Activated T-cell treated with anti-CD3 and anti-CD28 coated beads, Interleukin-2, amount 50 U/mL, for 4 hours (primary cell): ENCODE results near the gene CDKAL1. TPM values are rescaled to one million over a fixed set of nuclear protein-coding genes. Genes with fewer than 3 reads are reported as not detected.
"Not testable (repeated sequence)": the region's sequence is repeated elsewhere in the genome, so short reads cannot be mapped to it uniquely, and the experiment has no call there.

Experiments
- ATAC-seq, 2 donors: fragments of 200-7000 bp; cut with Tn5 transposase; one replicate each; pipeline ENCODE4 v1.10.0; 2021
- DNase-seq: peaks from one replicate; pipeline ENCODE4 v3.0.0-alpha.2; 2020
- H3K27me3 Mint-ChIP-seq: one replicate; pipeline ENCODE4 v1.8.0; 2021; ENCODE audit warnings: low read depth, mixed read lengths
- H3K36me3 Mint-ChIP-seq: one replicate; pipeline ENCODE4 v1.8.0; 2022; ENCODE audit warnings: mixed read lengths; ENCODE audit not compliant: insufficient read depth
- H3K4me1 Mint-ChIP-seq: one replicate; pipeline ENCODE4 v1.8.0; 2021; ENCODE audit warnings: low read depth, mixed read lengths
- H3K4me3 Mint-ChIP-seq: one replicate; pipeline ENCODE4 v1.8.0; 2021; ENCODE audit warnings: mild to moderate bottlenecking, moderate library complexity, mixed read lengths
- H3K9me3 Mint-ChIP-seq: one replicate; pipeline ENCODE4 v1.8.0; 2021; ENCODE audit warnings: mixed read lengths
- total RNA-seq, 3 donors: library from RNA; stranded (reverse); gene quantifications; one replicate each; pipeline ENCODE4 v1.2.1, GENCODE V29; 2021

Gene CDKAL1
- total RNA-seq, 3 donors from 2014 or later: 23.2 to 26.0 (median 23.6) TPM

- no peak for ATAC-seq
Measured at GRCh38 chr6:21245488-21245887, 711.2 kb downstream of the CDKAL1 start.

GRCh38 chr6:21246075-21246474 lies 711.8 kb downstream of the CDKAL1 start:
- H3K4me3 Mint-ChIP-seq: no peak overlapping the region
- H3K4me1 Mint-ChIP-seq: no peaks in the 10 kb centered on the region
- ATAC-seq (no peak), DNase-seq (no peak)
- H3K36me3 Mint-ChIP-seq: no peaks in the 10 kb centered on the region
- no peaks in the 10 kb centered on the region for H3K27me3 Mint-ChIP-seq
- H3K9me3 Mint-ChIP-seq: peaks cover 3% of the 10 kb centered on the region

More at GRCh38 chr6:21245488-21245887, 711.2 kb downstream of the CDKAL1 start:
- Mint-ChIP-seq H3K4me1 (no peaks in the 10 kb centered on the region), H3K4me3 (no peak overlapping the region), H3K36me3 (no peaks in the 10 kb centered on the region), H3K9me3 (peaks cover 6% of the 10 kb centered on the region), H3K27me3 (no peaks in the 10 kb centered on the region)
- no peak for DNase-seq

- H3K4me1 Mint-ChIP-seq, H3K27me3 Mint-ChIP-seq, H3K36me3 Mint-ChIP-seq, ATAC-seq, DNase-seq, H3K4me3 Mint-ChIP-seq: not testable (repeated sequence)
- H3K9me3 Mint-ChIP-seq: peaks cover 11% of the 10 kb centered on the region
Measured at GRCh38 chr6:21254460-21254859, 720.2 kb downstream of the CDKAL1 start.

GRCh38 chr6:21256197-21256596 lies 721.9 kb downstream of the CDKAL1 start:
- Mint-ChIP-seq H3K4me1 (no peaks in the 10 kb centered on the region), H3K9me3 (peaks cover 11% of the 10 kb centered on the region), H3K36me3 (no peaks in the 10 kb centered on the region), H3K27me3 (peaks cover 7% of the 10 kb centered on the region), H3K4me3 (no peak overlapping the region)
- DNase-seq (no peak), ATAC-seq (no peak)

GRCh38 chr6:21257125-21257524 lies 722.9 kb downstream of the CDKAL1 start:
- Mint-ChIP-seq H3K27me3 (peaks cover 9% of the 10 kb centered on the region), H3K4me1 (no peaks in the 10 kb centered on the region), H3K4me3 (no peak overlapping the region), H3K36me3 (no peaks in the 10 kb centered on the region), H3K9me3 (peaks cover 10% of the 10 kb centered on the region)
- ATAC-seq: no peak
- DNase-seq: no peak

GRCh38 chr6:21258665-21259064 lies 724.4 kb downstream of the CDKAL1 start:
- H3K4me3 Mint-ChIP-seq: no peak overlapping the region
- peaks cover 11% of the 10 kb centered on the region for H3K27me3 Mint-ChIP-seq
- peaks cover 4% of the 10 kb centered on the region for H3K9me3 Mint-ChIP-seq
- DNase-seq (no peak), ATAC-seq (no peak)
- no peaks in the 10 kb centered on the region for H3K4me1 Mint-ChIP-seq
- no peaks in the 10 kb centered on the region for H3K36me3 Mint-ChIP-seq

GRCh38 chr6:21259660-21260059 lies 725.4 kb downstream of the CDKAL1 start:
- DNase-seq: no peak
- Mint-ChIP-seq H3K4me3 (no peak overlapping the region), H3K9me3 (no peaks in the 10 kb centered on the region), H3K27me3 (peaks cover 11% of the 10 kb centered on the region), H3K4me1 (no peaks in the 10 kb centered on the region), H3K36me3 (no peaks in the 10 kb centered on the region)
- ATAC-seq: no peak

- H3K36me3 Mint-ChIP-seq: no peaks in the 10 kb centered on the region
- H3K4me3 Mint-ChIP-seq: no peak overlapping the region
- ATAC-seq (no peak), DNase-seq (no peak)
- no peaks in the 10 kb centered on the region for H3K9me3 Mint-ChIP-seq
- H3K4me1 Mint-ChIP-seq: peaks cover 8% of the 10 kb centered on the region
- H3K27me3 Mint-ChIP-seq: peaks cover 9% of the 10 kb centered on the region
Measured at GRCh38 chr6:21262504-21262903, 728.2 kb downstream of the CDKAL1 start.

- no peaks in the 10 kb centered on the region for H3K9me3 Mint-ChIP-seq
- DNase-seq (no peak), ATAC-seq (no peak)
- H3K4me1 Mint-ChIP-seq: peaks cover 8% of the 10 kb centered on the region
- H3K36me3 Mint-ChIP-seq: no peaks in the 10 kb centered on the region
- no peak overlapping the region for H3K4me3 Mint-ChIP-seq
- peaks cover 9% of the 10 kb centered on the region for H3K27me3 Mint-ChIP-seq
Measured at GRCh38 chr6:21263531-21264287, 729.5 kb downstream of the CDKAL1 start.

- ATAC-seq (peak in 1 of 2 donors; percentile 8), DNase-seq (no peak)
- no peak overlapping the region for H3K4me3 Mint-ChIP-seq
- H3K27me3 Mint-ChIP-seq: peaks cover 6% of the 10 kb centered on the region
- no peaks in the 10 kb centered on the region for H3K9me3 Mint-ChIP-seq
- H3K36me3 Mint-ChIP-seq: no peaks in the 10 kb centered on the region
- peaks cover 8% of the 10 kb centered on the region for H3K4me1 Mint-ChIP-seq
Measured at GRCh38 chr6:21264288-21265033, 730.2 kb downstream of the CDKAL1 start.

- H3K4me1 Mint-ChIP-seq: peaks cover 8% of the 10 kb centered on the region
- ATAC-seq: peak; percentile 76 to 88
- H3K4me3 Mint-ChIP-seq: no peak overlapping the region
- H3K36me3 Mint-ChIP-seq: no peaks in the 10 kb centered on the region
- no peak for DNase-seq
- H3K9me3 Mint-ChIP-seq: no peaks in the 10 kb centered on the region
- peaks cover 4% of the 10 kb centered on the region for H3K27me3 Mint-ChIP-seq
Measured at GRCh38 chr6:21265034-21265729, 730.9 kb downstream of the CDKAL1 start.

GRCh38 chr6:21265730-21266044 lies 731.4 kb downstream of the CDKAL1 start:
- Mint-ChIP-seq H3K4me1 (peaks cover 8% of the 10 kb centered on the region), H3K27me3 (peaks cover 4% of the 10 kb centered on the region), H3K4me3 (no peak overlapping the region), H3K36me3 (no peaks in the 10 kb centered on the region), H3K9me3 (no peaks in the 10 kb centered on the region)
- DNase-seq: no peak
- peak in 1 of 2 donors; percentile 32 for ATAC-seq

GRCh38 chr6:21270636-21271201 lies 736.5 kb downstream of the CDKAL1 start:
- Mint-ChIP-seq H3K36me3 (no peaks in the 10 kb centered on the region), H3K9me3 (peaks cover 6% of the 10 kb centered on the region), H3K4me1 (peaks cover under 1% of the 10 kb centered on the region), H3K27me3 (peaks cover 1% of the 10 kb centered on the region), H3K4me3 (no peak overlapping the region)
- ATAC-seq (no peak), DNase-seq (no peak)

GRCh38 chr6:21271428-21272155 lies 737.3 kb downstream of the CDKAL1 start:
- DNase-seq (no peak), ATAC-seq (no peak)
- H3K27me3 Mint-ChIP-seq: peaks cover 1% of the 10 kb centered on the region

More at GRCh38 chr6:21271428-21272155, 737.3 kb downstream of the CDKAL1 start:
- H3K9me3 Mint-ChIP-seq: peaks cover 6% of the 10 kb centered on the region
- no peak overlapping the region for H3K4me3 Mint-ChIP-seq
- H3K36me3 Mint-ChIP-seq: no peaks in the 10 kb centered on the region
- no peaks in the 10 kb centered on the region for H3K4me1 Mint-ChIP-seq
